HEK293 (cell line): ENCODE data around the gene DRD4.

Source experiments
- CTCF ChIA-PET: fragments of 350-600 bp; formaldehyde crosslinking; extraction: SDS; loops from one replicate; lab custom pipeline; 2021; ENCODE audit warnings: antibody characterized with exemption; lab: Yijun Ruan, JAX
- POLR2A ChIA-PET: fragments of 300-600 bp; formaldehyde crosslinking; extraction: SDS; loops from one replicate; lab custom pipeline; 2020; ENCODE audit warnings: antibody characterized with exemption, inconsistent platforms; lab: Yijun Ruan, JAX
- H3K27ac ChIP-seq: fragments of 200-500 bp; sonication (Bioruptor generic); 2 replicates; pipeline ENCODE4 v1.5.1; 2014; ENCODE audit warnings: low read depth, low read length, control low read depth, inconsistent platforms; ENCODE audit errors: extremely low read depth
- H3K36me3 ChIP-seq, 2 experiments: fragments of 200-500 bp in 1 of 2; sonication (Bioruptor generic) in 1 of 2; 1 replicate in 1 of 2; 2 replicates in 1 of 2; pipeline ENCODE4 v1.5.1; 2014 to 2017; ENCODE audit warnings: inconsistent platforms in 2 of 2, low read length in 2 of 2; ENCODE audit not compliant: control insufficient read depth in 2 of 2, insufficient read depth in 1 of 2
- H3K4me1 ChIP-seq: fragments of 200-500 bp; sonication (Bioruptor generic); 2 replicates; pipeline ENCODE4 v1.5.1; 2014; ENCODE audit warnings: mild to moderate bottlenecking, low read length, inconsistent platforms; ENCODE audit not compliant: control insufficient read depth, insufficient read depth
- H3K4me3 ChIP-seq: 2 replicates; pipeline ENCODE4 v1.5.1; 2011; ENCODE audit warnings: low read depth, mild to moderate bottlenecking, control low read depth, low read length, moderate library complexity
- H3K9me3 ChIP-seq: fragments of 200-500 bp; sonication (Bioruptor generic); 2 replicates; pipeline ENCODE4 v1.5.1; 2014; ENCODE audit warnings: low read depth, low read length, inconsistent platforms; ENCODE audit not compliant: control insufficient read depth, insufficient read depth
- AEBP2 ChIP-seq: fragments of 450-650 bp; formaldehyde crosslinking; IDR thresholded peaks from 2 replicates; pipeline ENCODE4 v1.5.1; 2016; ENCODE audit warnings: missing biosample characterization, missing genetic modification characterization, borderline replicate concordance
- MYNN ChIP-seq: fragments of 450-650 bp; formaldehyde crosslinking; IDR thresholded peaks from 2 replicates; pipeline ENCODE4 v1.5.1; 2016; ENCODE audit warnings: missing biosample characterization, missing genetic modification characterization, borderline replicate concordance
- SALL2 ChIP-seq: fragments of 450-650 bp; formaldehyde crosslinking; IDR thresholded peaks from 2 replicates; pipeline ENCODE4 v1.5.0; 2017; ENCODE audit warnings: missing biosample characterization, mild to moderate bottlenecking, missing genetic modification characterization, borderline replicate concordance
- SP3 ChIP-seq: fragments of 450-650 bp; formaldehyde crosslinking; IDR thresholded peaks from 2 replicates; pipeline ENCODE4 v1.5.1; 2016; ENCODE audit warnings: missing biosample characterization, missing genetic modification characterization
- ZBTB11 ChIP-seq: fragments of 450-650 bp; formaldehyde crosslinking; conservative IDR thresholded peaks from 2 replicates; pipeline ENCODE4 v1.5.1; 2016; ENCODE audit warnings: low read depth, missing biosample characterization, missing genetic modification characterization
- ZBTB26 ChIP-seq: fragments of 450-650 bp; formaldehyde crosslinking; optimal IDR thresholded peaks from 2 replicates; pipeline ENCODE3; 2016; ENCODE audit warnings: missing biosample characterization, mild to moderate bottlenecking, missing genetic modification characterization
- ZNF114 ChIP-seq: fragments of 450-650 bp; formaldehyde crosslinking; IDR thresholded peaks from 2 replicates; pipeline ENCODE4 v1.5.0; 2017; ENCODE audit warnings: missing biosample characterization, missing genetic modification characterization
- ZNF138 ChIP-seq: fragments of 450-650 bp; formaldehyde crosslinking; IDR thresholded peaks from 2 replicates; pipeline ENCODE4 v1.5.1; 2016; ENCODE audit warnings: missing biosample characterization, missing genetic modification characterization, borderline replicate concordance
- ZNF202 ChIP-seq: fragments of 450-650 bp; formaldehyde crosslinking; IDR thresholded peaks from 2 replicates; pipeline ENCODE4 v1.5.1; 2016; ENCODE audit warnings: missing biosample characterization, missing genetic modification characterization, borderline replicate concordance
- ZNF324 ChIP-seq: fragments of 450-650 bp; formaldehyde crosslinking; IDR thresholded peaks from 2 replicates; pipeline ENCODE4 v1.5.1; 2016; ENCODE audit warnings: missing biosample characterization, missing genetic modification characterization
- ZNF341 ChIP-seq: fragments of 450-650 bp; formaldehyde crosslinking; IDR thresholded peaks from 2 replicates; pipeline ENCODE4; 2016; ENCODE audit warnings: low read depth, missing biosample characterization, missing genetic modification characterization
- ZNF518A ChIP-seq: fragments of 450-650 bp; formaldehyde crosslinking; conservative IDR thresholded peaks from 2 replicates; pipeline ENCODE4 v1.5.1; 2016; ENCODE audit warnings: low read depth, missing biosample characterization, missing genetic modification characterization
- ZNF580 ChIP-seq: fragments of 450-650 bp; formaldehyde crosslinking; IDR thresholded peaks from 2 replicates; pipeline ENCODE4 v1.5.1; 2016; ENCODE audit warnings: missing biosample characterization, missing genetic modification characterization
- ZNF585B ChIP-seq: fragments of 450-650 bp; formaldehyde crosslinking; IDR thresholded peaks from 2 replicates; pipeline ENCODE4 v1.5.1; 2016; ENCODE audit warnings: missing biosample characterization, missing genetic modification characterization
- ZNF621 ChIP-seq: fragments of 450-650 bp; formaldehyde crosslinking; IDR thresholded peaks from 2 replicates; pipeline ENCODE4 v1.5.1; 2017; ENCODE audit warnings: missing biosample characterization, missing genetic modification characterization
- ZNF624 ChIP-seq: fragments of 450-650 bp; formaldehyde crosslinking; IDR thresholded peaks from 2 replicates; pipeline ENCODE4 v1.5.1; 2017; ENCODE audit warnings: missing biosample characterization, missing genetic modification characterization

DRD4 gene

GRCh38 chr11:630871-631270 is 6.2 kb upstream of the DRD4 start:
- H3K36me3 ChIP-seq, result no peaks in the 10 kb centered on the region; a peak in 1 of 3 replicates
- CTCF ChIA-PET, result interaction anchor here (0.7 kb wide), 1 partner anchor 78 kb away, joined by 3 read pairs; no protein-coding TSS in a partner anchor
- no peak for TF ChIP-seq ZNF114 (tag by site-specific recombination)
- no peak for TF ChIP-seq ZBTB26
- no peak overlapping the region for H3K4me3 ChIP-seq
- H3K9me3 ChIP-seq, result no peaks in the 10 kb centered on the region
- no peaks in the 10 kb centered on the region for H3K4me1 ChIP-seq
- POLR2A ChIA-PET, result no interaction called here
- H3K27ac ChIP-seq, result no peak overlapping the region

- Histone ChIP-seq H3K9me3 (no peaks in the 10 kb centered on the region), H3K4me1 (no peaks in the 10 kb centered on the region), H3K27ac (no peak overlapping the region), H3K4me3 (no peak overlapping the region), H3K36me3 (peaks cover 0 to 16% of the 10 kb centered on the region in 2 experiments; a peak in 2 of 3 replicates)
- ChIA-PET POLR2A (no interaction called here), CTCF (interaction anchor here (0.6 kb wide), 1 partner anchor 188 kb away, joined by 3 read pairs; no protein-coding TSS in a partner anchor)
- TF ChIP-seq SALL2 (no peak), ZNF518A (tag by site-specific recombination) (no peak), ZNF624 (tag by site-specific recombination) (no peak), ZNF138 (tag by site-specific recombination) (no peak)
Measured at GRCh38 chr11:635945-636510, 1.0 kb upstream of the DRD4 start.

- TF ChIP-seq ZNF341 (tag by site-specific recombination) (no peak), ZNF324 (tag by site-specific recombination) (no peak), ZNF202 (tag by site-specific recombination) (no peak), ZNF621 (tag by site-specific recombination) (no peak), SP3 (tag by site-specific recombination) (no peak), ZNF580 (tag by site-specific recombination) (no peak), AEBP2 (no peak), ZNF585B (tag by site-specific recombination) (no peak), MYNN (tag by site-specific recombination) (no peak), ZBTB11 (no peak)
- TF ChIP-seq, all 188 proteins: peak for 0
- Histone ChIP-seq H3K4me3 (no peak overlapping the region), H3K27ac (no peak overlapping the region), H3K4me1 (no peaks in the 10 kb centered on the region), H3K9me3 (no peaks in the 10 kb centered on the region), H3K36me3 (peaks cover 0 to 28% of the 10 kb centered on the region in 2 experiments; a peak in 1 of 3 replicates)
- ChIA-PET CTCF (no interaction called here), POLR2A (no interaction called here)
Measured at GRCh38 chr11:637333-637592, 194 bp downstream of the DRD4 start.
